Esophagus (tissue), 2 donors: ENCODE results near the gene RIMBP3C. TPM values are rescaled to one million over a fixed set of nuclear protein-coding genes. Genes with fewer than 3 reads are reported as not detected.
A peak's percentile ranks its signal among the peaks of the same experiment; 100 is the strongest.
"Not testable (repeated sequence)": the region's sequence is repeated elsewhere in the genome, so short reads cannot be mapped to it uniquely, and the experiment has no call there.

Source experiments
- H3K27ac ChIP-seq, 2 donors: one replicate each; pipeline ENCODE4 v1.5.1; 2013; ENCODE audit warnings: low read depth in 2 of 2, mild to moderate bottlenecking in 2 of 2, inconsistent platforms in 1 of 2, low read length in 1 of 2, moderate library complexity in 1 of 2
- H3K27me3 ChIP-seq, 2 donors: one replicate each; pipeline ENCODE4 v1.6.1; 2013; ENCODE audit warnings: low read length in 2 of 2, control low read depth in 1 of 2, mild to moderate bottlenecking in 1 of 2; ENCODE audit not compliant: insufficient read depth in 2 of 2, control insufficient read depth in 1 of 2
- H3K36me3 ChIP-seq, 2 donors: one replicate each; pipeline ENCODE4 v1.6.1; 2013; ENCODE audit warnings: low read length in 1 of 2; ENCODE audit not compliant: control insufficient read depth in 2 of 2, insufficient read depth in 2 of 2
- H3K4me1 ChIP-seq, 2 donors: one replicate each; pipeline ENCODE4 v1.6.1; 2013; ENCODE audit warnings: low read length in 1 of 2; ENCODE audit not compliant: control insufficient read depth in 2 of 2, insufficient read depth in 2 of 2
- H3K4me3 ChIP-seq, 2 donors: one replicate each; pipeline ENCODE4 v1.5.1; 2013; ENCODE audit warnings: low read length in 2 of 2, mild to moderate bottlenecking in 2 of 2, low read depth in 1 of 2, moderate library complexity in 1 of 2
- H3K9me3 ChIP-seq, 2 donors: one replicate each; pipeline ENCODE4 v1.6.1; 2013; ENCODE audit warnings: mild to moderate bottlenecking in 2 of 2, low read depth in 1 of 2, low read length in 1 of 2, moderate library complexity in 1 of 2; ENCODE audit not compliant: control insufficient read depth in 2 of 2, insufficient read depth in 1 of 2
- WGBS, 2 donors: extraction: QIAGEN DNeasy Blood & Tissue Kit; methylation state at CpG; one replicate each; pipeline ENCODE4 v1.1.7; 2013; 5-methylcytosine and 5-hydroxymethylcytosine counted together
- polyA plus RNA-seq, 2 donors: library from polyadenylated mRNA; stranded (reverse); fragments of 200-250 nt; gene quantifications; one replicate each; pipeline ENCODE4 v1.2.3, GENCODE V29; 2013
- donor health status: healthy with polysubstance abuse.
- donor health status: Bipolar disorder and iron deficiency.

The RIMBP3C gene
- polyA plus RNA-seq, 2 donors, result 0.01 to 0.02 TPM

DNA sequence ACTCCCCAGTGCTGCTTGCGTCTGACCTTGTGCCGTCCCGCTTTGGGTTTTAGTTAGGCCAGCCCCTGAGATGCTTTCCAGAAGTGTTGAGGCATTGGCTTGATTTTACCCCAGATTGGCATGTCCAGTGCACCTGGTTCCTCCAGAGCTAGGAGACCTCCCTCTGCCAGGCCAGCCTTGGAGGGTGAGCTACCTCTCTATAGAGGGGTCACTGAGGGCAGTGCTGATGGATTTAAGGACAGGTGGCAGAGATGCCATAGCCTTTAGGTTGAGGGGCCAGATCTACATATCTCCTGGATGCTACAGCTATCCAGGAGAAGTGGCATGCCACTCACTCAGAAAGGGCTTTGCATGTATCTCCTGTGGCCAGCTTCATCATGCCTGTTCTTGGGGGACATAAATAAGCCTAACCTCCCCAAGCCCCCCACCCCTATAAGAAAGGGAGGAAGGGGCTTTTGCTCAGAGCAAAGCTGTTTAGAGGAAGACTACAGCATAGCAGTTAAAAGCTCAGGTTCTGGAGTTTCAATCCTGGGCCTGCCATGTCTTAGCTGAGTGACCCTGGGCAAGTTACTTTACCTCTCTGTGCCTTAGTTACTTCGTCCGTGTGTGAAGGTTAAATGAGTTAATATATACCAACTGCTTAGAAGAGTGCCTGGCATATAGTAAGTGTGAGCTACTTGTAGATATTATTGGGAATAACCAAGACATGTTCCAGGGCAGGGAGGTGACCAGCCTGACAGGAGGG, 22.7 kb upstream of the RIMBP3C start:
- Histone ChIP-seq H3K4me1 (peaks cover 6 to 14% of the 10 kb centered on the region in 2 donors), H3K9me3 (no peaks in the 10 kb centered on the region), H3K27ac (no peak overlapping the region), H3K27me3 (no peaks in the 10 kb centered on the region), H3K4me3 (no peak overlapping the region), H3K36me3 (peaks cover 0 to 6% of the 10 kb centered on the region in 2 donors)
- 67 to 79% methylated on average over 5 of the region's 5 CpGs for WGBS, 2 donors

DNA sequence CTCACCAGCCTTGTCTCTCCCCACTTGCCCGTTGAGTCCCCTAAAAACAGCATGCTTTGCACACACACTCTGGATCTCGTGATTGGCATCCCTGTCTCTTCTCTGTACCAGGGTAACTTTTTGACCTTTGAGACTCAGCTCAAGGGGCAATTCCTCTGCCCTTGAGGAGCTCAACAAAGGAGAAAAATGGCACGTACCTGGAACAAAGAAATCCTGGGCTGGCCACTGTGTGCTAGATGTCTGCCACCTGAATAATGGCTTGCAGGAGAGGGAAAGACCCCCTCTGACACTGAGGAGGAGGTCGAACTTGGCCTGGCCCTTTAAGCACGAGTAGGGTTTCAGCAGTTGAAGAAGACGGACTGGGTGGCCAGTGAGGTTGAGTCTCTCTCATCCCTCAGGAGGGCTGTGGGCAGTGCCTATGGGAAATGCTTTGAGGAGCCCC, 22.1 kb upstream of the RIMBP3C start:
- WGBS, 2 donors, result 53 to 65% methylated on average over 6 of the region's 6 CpGs
- Histone ChIP-seq H3K4me1 (peaks cover 3 to 11% of the 10 kb centered on the region in 2 donors), H3K27ac (no peak overlapping the region), H3K36me3 (peaks cover 0 to 3% of the 10 kb centered on the region in 2 donors), H3K9me3 (no peaks in the 10 kb centered on the region), H3K27me3 (no peaks in the 10 kb centered on the region), H3K4me3 (no peak overlapping the region)

DNA sequence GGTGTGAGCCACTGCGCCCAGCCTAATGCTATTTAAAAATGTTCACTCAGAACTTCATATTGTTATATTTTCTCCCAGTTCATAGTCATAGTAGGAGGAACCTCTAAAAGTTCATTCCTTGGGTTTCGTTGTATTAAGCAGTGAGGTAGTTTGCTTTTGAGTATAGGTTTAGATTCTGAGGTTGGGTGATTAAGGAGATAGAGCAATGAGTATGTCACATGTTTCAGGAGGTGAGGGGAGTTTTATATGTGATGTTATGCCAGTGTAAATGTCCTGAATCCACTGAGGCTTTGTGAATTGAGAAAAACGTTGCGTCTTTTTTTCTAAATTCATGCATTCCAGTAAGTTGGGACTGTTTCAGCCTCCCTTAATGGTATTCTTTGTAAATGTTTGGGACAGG, 20.4 kb upstream of the RIMBP3C start:
- H3K9me3 ChIP-seq, result no peaks in the 10 kb centered on the region
- 80 to 87% methylated on average over 4 of the region's 4 CpGs for WGBS, 2 donors
- no peaks in the 10 kb centered on the region for H3K27me3 ChIP-seq
- H3K4me3 ChIP-seq, result no peak overlapping the region
- no peak overlapping the region for H3K27ac ChIP-seq
- peaks cover 2 to 11% of the 10 kb centered on the region in 2 donors for H3K4me1 ChIP-seq
- H3K36me3 ChIP-seq, result no peaks in the 10 kb centered on the region

DNA sequence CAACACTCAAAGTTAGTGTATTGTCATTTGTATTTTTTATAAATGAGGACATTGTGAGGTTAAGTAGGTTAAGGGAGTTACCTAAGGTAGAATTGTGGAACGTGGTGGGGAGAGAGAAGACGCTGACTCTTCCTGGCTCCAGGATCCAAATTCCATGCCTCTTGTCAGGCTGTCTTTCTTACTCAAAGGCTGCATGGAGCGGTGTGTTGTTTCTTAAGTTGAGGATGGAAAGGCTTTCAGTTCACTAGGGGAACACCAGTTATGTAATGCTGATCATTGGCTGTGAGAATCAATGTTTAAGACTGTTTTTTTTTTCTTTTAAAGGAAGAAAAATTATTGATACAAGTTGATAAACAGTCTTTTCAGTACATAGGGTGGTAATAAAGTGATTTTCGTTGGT, 19.1 kb upstream of the RIMBP3C start:
- no peak overlapping the region for H3K4me3 ChIP-seq
- peaks cover 2 to 11% of the 10 kb centered on the region in 2 donors for H3K4me1 ChIP-seq
- no peaks in the 10 kb centered on the region for H3K36me3 ChIP-seq
- no peak overlapping the region for H3K27ac ChIP-seq
- no peaks in the 10 kb centered on the region for H3K27me3 ChIP-seq
- no peaks in the 10 kb centered on the region for H3K9me3 ChIP-seq
- 46 to 53% methylated on average over 4 of the region's 4 CpGs for WGBS, 2 donors

DNA sequence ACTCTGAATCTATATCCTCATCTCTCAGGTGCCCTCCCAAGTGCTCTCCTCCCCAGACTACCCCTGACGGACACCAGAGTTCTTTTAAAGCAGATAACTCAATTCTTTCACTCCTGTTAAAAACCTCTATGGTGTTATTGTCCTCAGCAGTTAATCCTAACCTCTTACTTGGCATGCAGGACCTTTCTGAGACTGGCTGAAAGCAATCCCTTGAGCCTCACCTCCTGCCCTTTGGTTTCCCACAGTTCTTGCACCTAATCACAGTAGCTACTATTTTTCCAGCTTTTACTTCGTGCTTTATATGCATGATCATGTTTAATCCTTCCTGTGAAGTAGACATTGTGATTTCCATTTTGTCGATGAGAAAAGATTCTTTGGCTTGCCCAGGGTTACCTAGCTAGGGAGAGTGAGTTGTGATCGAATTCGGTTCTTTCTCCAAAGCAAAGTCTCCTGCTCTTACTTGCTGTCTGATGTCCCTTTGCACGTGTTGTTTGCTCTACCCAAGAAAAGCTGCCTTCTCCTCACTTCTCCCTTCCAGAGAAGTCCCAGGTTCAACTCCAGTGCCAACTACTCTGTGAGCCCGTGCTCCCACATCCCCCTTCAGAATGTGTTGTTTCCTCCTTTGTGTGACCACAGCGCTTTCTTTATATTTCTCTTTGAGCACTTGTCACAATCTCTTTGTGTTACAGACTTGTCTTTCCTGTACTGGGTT, 18.4 kb upstream of the RIMBP3C start:
- Histone ChIP-seq H3K4me1 (peaks cover 2 to 11% of the 10 kb centered on the region in 2 donors), H3K9me3 (no peaks in the 10 kb centered on the region), H3K27ac (no peak overlapping the region)

DNA sequence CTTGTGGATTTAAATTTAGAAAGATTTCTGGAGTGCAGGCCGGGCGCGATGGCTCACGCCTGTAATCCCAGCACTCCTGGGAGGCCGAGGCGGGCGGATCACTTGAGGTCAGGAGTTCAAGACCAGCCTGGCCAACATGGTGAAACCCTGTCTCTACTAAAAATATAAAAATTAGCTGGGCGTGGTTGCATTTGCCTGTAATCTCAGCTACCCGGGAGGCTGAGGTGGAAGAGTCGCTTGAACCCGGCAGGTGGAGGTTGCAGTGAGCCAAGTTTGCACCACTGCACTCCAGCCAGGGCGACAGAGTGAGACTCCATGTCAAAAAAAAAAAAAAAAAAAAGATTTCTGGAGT, 17.8 kb upstream of the RIMBP3C start:
- H3K27ac ChIP-seq, result peak overlapping the region; percentile 87 to 97

More for the DNA sequence above, 18.4 kb upstream of the RIMBP3C start:
- no peaks in the 10 kb centered on the region for H3K36me3 ChIP-seq
- 52 to 53% methylated on average over 8 of the region's 8 CpGs for WGBS, 2 donors
- H3K27me3 ChIP-seq, result no peaks in the 10 kb centered on the region
- H3K4me3 ChIP-seq, result peak overlapping the region in 1 of 2 donors; percentile 66

DNA sequence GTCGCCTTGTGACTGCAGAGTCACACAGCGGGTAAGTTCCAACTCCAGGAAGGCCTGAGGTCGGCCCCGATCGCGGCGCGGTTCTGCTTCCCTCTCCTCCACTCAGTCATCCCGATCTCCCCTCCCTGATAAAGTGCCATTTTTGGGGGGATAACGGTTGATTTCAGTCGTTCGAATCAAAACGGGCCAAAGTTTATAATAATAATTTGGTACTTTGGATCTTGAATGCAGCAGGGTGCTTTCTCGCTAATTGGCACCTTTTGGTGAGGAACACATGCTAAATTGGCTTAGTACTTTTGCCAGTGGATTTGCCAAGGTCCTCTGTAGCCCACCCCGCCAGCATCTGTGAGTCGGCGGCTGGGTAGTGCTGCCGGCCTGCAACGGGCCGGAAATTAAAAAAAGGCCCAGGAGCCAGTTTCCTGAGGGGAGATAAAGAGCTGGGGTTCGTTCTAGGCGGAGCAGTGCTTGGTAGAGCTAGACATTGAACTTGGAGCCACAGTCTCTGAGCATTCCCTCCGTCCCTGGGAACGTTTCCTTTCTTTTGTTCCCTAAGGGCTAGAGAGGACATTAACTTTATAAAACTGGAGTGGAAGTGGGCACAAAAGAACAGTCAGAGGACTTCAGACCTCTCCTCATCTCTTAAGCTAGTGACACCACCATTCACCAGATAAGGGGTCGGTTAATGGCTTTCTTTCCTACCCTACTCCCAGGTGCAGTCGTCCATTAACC, 17.2 kb upstream of the RIMBP3C start:
- 1 to 2% methylated on average over 26 of the region's 26 CpGs for WGBS, 2 donors
- H3K27ac ChIP-seq, result peak overlapping the region; percentile 87 to 97
- no peaks in the 10 kb centered on the region for H3K36me3 ChIP-seq
- no peaks in the 10 kb centered on the region for H3K9me3 ChIP-seq
- H3K27me3 ChIP-seq, result no peaks in the 10 kb centered on the region
- peaks cover 2 to 10% of the 10 kb centered on the region in 2 donors for H3K4me1 ChIP-seq
- H3K4me3 ChIP-seq, result peak overlapping the region; percentile 66 to 89

More for the DNA sequence above, 17.8 kb upstream of the RIMBP3C start:
- not testable (repeated sequence) for H3K27me3 ChIP-seq, H3K9me3 ChIP-seq, H3K36me3 ChIP-seq
- WGBS, 2 donors, result 35 to 38% methylated on average over 12 of the region's 12 CpGs
- Histone ChIP-seq H3K4me1 (peaks cover 2 to 11% of the 10 kb centered on the region in 2 donors), H3K4me3 (peak overlapping the region; percentile 66 to 89)

DNA sequence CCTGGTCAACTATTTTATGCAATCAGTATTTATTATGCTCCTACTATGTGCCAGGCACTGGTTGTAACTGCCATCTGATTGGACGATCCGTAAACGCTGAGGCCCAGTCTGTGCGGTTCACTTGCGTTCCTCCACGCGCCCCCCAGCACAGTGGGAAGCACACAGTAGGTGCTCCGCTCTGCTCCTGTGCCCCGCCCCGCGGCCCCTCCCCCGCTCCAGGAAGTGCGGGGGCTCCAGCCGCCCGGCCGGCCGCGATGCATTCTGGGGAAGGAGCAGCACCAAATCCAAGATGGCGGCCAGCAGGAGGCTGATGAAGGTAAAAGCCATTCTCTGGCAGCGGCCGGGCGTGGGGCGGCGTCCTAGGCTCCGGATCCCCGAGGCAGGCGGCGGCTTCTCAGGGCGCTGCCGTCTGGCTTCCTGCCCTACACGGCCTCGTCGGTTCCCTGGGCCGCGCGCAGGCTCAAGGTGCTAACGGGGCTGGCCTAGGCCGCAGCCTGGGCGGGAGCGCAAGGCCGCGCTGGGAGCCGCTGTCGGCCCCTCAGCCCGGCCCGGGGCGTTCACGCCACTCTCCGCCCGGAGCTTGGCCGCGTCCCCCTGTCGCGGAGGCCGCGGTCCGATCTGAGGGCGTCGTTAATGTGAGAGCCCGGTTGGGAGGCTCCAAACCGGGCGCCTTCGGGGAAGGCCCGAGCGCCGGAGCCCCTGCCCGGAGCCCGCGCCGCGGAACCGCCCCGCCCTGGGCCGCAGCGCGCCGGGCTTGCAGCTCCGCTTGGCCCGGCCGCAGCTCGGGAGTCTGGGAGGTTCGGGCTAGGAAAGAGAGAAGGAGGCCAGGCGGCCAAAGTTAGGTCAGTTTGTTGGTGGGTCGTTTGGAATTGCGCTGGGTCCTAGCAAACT, 16.4 kb upstream of the RIMBP3C start, which contains the start of gene UBE2L3:
TSS of gene UBE2L3 (plus strand) at position 259 of the 891 bp plus-strand sequence. CDS start at position 290, 31 bp downstream.
- Histone ChIP-seq H3K27me3 (no peaks in the 10 kb centered on the region), H3K4me1 (peaks cover 2% of the 10 kb centered on the region in 2 donors), H3K27ac (peak within 1 kb of the TSS; percentile 87 to 97), H3K9me3 (no peaks in the 10 kb centered on the region), H3K4me3 (peak within 1 kb of the TSS; percentile 66 to 89), H3K36me3 (no peaks in the 10 kb centered on the region)
- WGBS, 2 donors, result 0% methylated on average over 69 to 85 of the region's 85 CpGs

DNA sequence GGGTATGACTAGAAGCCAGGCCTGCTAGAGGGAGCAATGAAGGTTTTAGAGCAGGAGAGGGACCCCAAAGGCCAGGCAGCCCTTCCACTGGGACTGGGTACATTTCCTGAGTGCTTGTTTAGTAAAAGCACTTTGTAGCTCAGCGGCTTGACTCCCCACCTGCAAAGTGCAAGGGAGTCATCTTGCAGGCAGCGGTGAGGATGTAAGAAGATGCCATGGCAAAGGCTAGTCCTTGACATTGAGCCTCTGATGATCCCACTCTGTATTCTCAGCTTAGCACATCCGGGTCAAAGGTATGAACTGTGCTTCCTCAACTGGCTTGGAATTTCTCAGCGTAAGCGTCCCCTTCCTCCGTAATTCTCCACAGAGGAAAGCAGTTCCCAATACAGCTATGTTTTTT, 13.2 kb upstream of the RIMBP3C start:
- no peaks in the 10 kb centered on the region for H3K4me1 ChIP-seq
- H3K36me3 ChIP-seq, result no peaks in the 10 kb centered on the region
- 85 to 88% methylated on average over 6 of the region's 6 CpGs for WGBS, 2 donors
- H3K27me3 ChIP-seq, result no peaks in the 10 kb centered on the region
- H3K9me3 ChIP-seq, result no peaks in the 10 kb centered on the region
- H3K27ac ChIP-seq, result no peak overlapping the region
- no peak overlapping the region for H3K4me3 ChIP-seq
